Measurements from ENCODE around the gene COL7A1. TPM values are rescaled to one million over a fixed set of nuclear protein-coding genes. Genes with fewer than 3 reads are reported as not detected.

Gene COL7A1
- total RNA-seq, 4 donors from 2014 or later: 4.8 to 19.1 (median 12.9) TPM

DNA sequence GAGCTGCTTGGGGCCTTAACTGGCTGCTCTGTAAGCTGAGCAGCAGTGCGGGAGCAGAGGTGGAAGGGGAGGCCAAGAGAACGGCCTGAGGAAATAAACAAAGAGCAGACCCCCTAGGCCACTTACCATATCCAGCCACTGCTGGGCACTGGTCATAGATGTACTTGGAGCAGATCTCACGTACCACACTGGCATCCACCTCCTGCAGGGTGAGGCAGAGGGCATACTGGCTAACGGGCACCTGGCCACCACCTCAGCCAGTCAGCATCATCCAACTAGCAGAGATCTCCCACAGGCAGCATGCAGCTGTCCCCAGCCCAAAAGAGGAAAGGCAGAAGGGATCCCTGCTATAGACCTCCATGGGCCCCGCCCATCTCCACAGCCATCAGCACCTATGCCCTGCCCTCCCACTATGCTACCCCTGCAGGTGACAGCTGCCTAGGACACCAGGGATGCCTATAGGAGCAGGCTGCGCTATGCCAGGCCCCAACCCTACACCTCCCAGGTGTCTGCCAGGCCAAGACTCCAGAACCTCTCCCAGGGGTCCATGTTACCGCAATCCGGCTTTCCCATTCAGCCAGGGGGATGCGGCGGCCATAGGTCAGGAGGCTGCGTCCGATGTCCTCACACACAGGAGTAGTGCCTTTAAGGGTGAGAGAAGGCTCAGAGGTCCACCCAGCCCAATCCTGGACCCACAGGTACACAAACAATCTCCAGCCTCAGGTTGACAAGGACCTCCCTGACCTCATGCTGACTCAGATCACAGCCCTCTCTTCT, 4.6 kb upstream of the COL7A1 start:
- Histone ChIP-seq H3K36me3 (peaks cover 0 to 53% (median 31%) of the 10 kb centered on the region in 4 donors), H3K4me1 (peaks cover 9 to 34% (median 20%) of the 10 kb centered on the region in 4 donors), H3K4me3 (no peak overlapping the region), H3K27ac (peak overlapping the region; percentile 71 to 78 (median 73)), H3K9me3 (no peaks in the 10 kb centered on the region), H3K27me3 (peaks cover 6% of the 10 kb centered on the region)
- TF ChIP-seq EP300 (IDR thresholded peaks at IDR 0.05; ENCODE audit: low read depth) (no peak), POLR2AphosphoS5 (IDR thresholded peaks at IDR 0.05) (no peak), POLR2A (IDR thresholded peaks at IDR 0.05) (no peak)
- TF ChIP-seq, protein P1, sequence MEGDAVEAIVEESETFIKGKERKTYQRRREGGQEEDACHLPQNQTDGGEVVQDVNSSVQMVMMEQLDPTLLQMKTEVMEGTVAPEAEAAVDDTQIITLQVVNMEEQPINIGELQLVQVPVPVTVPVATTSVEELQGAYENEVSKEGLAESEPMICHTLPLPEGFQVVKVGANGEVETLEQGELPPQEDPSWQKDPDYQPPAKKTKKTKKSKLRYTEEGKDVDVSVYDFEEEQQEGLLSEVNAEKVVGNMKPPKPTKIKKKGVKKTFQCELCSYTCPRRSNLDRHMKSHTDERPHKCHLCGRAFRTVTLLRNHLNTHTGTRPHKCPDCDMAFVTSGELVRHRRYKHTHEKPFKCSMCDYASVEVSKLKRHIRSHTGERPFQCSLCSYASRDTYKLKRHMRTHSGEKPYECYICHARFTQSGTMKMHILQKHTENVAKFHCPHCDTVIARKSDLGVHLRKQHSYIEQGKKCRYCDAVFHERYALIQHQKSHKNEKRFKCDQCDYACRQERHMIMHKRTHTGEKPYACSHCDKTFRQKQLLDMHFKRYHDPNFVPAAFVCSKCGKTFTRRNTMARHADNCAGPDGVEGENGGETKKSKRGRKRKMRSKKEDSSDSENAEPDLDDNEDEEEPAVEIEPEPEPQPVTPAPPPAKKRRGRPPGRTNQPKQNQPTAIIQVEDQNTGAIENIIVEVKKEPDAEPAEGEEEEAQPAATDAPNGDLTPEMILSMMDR (IDR thresholded peaks at IDR 0.05): no peak
- DNase-seq: no peak
- intact Hi-C loops (cut with DNase I; ENCODE audit: low total_unique reads) (no loop called here), in situ Hi-C loops (cut with MboI; ENCODE audit: low pct_ligation_motif_present in 1 of 4, low pct_unique_long_range_greater_than_20kb in 1 of 4, low sequenced_read_pairs in 3 of 4) (no loop called here)
- 92% methylated on average over 12 of the region's 12 CpGs; no CpG with 5 or more reads in 1 of the 2 donors for WGBS, 2 donors (ENCODE audit: low coverage in 1 of 2)

- peaks cover 12% of the 10 kb centered on the region for H3K27me3 ChIP-seq
- intact Hi-C loops (cut with DNase I; ENCODE audit: low total_unique reads) (no loop called here), in situ Hi-C loops (cut with MboI; ENCODE audit: low pct_ligation_motif_present in 1 of 4, low pct_unique_long_range_greater_than_20kb in 1 of 4, low sequenced_read_pairs in 3 of 4) (no loop called here)
- TF ChIP-seq POLR2A (IDR thresholded peaks at IDR 0.05) (no peak), EP300 (IDR thresholded peaks at IDR 0.05; ENCODE audit: low read depth) (no peak)
- H3K4me3 ChIP-seq: no peak overlapping the region
- H3K9me3 ChIP-seq: no peaks in the 10 kb centered on the region
- 72% methylated on average over 10 of the region's 11 CpGs; no CpG with 5 or more reads in 1 of the 2 donors for WGBS, 2 donors (ENCODE audit: low coverage in 1 of 2)
- DNase-seq: no peak
- H3K27ac ChIP-seq: peak overlapping the region; percentile 71 to 78 (median 73)
- peaks cover 0 to 46% (median 27%) of the 10 kb centered on the region in 4 donors for H3K36me3 ChIP-seq
- H3K4me1 ChIP-seq: peaks cover 9 to 40% (median 24%) of the 10 kb centered on the region in 4 donors
These were observed 4.0 kb upstream of the COL7A1 start for GRCh38 chr3:48599077-48599501.

DNA sequence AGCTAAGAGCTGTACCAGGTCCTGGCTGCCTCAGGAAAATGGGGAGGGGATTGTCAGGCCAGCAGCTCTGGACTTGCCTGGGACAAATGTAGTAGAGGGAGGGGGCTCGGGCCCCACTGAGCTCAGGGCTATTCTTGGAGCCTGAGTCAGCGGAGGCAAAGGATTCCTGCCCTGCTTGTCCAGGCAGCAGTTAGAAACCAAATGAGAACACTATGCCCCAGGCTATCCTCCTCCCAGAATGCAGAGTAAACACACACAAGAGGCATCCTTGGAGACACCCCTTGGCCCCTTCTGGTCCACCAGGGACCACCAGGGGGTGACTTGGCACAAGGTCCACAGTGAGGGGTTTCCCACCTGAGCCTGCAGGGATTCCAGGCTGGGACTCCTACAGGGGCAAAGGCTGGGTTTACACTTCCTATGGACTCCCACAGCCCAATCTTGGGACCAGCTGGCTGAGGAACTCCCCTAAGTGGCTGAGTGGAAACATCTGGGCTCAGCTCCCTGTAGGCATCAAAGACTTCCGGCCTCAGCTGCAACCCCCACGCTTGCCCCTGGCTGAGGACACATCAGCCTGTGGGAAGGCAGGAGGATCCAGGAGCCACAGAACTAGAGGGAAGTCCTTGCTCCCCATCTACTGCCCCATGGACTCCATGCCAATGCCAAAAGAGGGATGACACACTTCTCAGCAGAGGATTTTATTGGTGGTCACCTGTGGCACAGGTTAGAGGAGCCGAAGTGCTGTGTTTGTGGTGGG, 3.4 kb upstream of the COL7A1 start:
- in situ Hi-C loops (cut with MboI; ENCODE audit: low pct_ligation_motif_present in 1 of 4, low pct_unique_long_range_greater_than_20kb in 1 of 4, low sequenced_read_pairs in 3 of 4): no loop called here
- DNase-seq: peak; percentile 41
- Histone ChIP-seq H3K4me3 (no peak overlapping the region), H3K36me3 (peaks cover 0 to 41% (median 21%) of the 10 kb centered on the region in 4 donors), H3K9me3 (no peaks in the 10 kb centered on the region), H3K27ac (peak overlapping the region; percentile 71 to 78 (median 73)), H3K27me3 (peaks cover 15% of the 10 kb centered on the region), H3K4me1 (peaks cover 9 to 41% (median 24%) of the 10 kb centered on the region in 4 donors)
- TF ChIP-seq, protein P1 (IDR thresholded peaks at IDR 0.05): no peak
- TF ChIP-seq EP300 (IDR thresholded peaks at IDR 0.05; ENCODE audit: low read depth) (no peak), POLR2AphosphoS5 (IDR thresholded peaks at IDR 0.05) (peak in 2 of 3 donors; percentile 46 to 47)
- intact Hi-C loops (cut with DNase I; ENCODE audit: low total_unique reads): no loop called here
- WGBS, 2 donors (ENCODE audit: low coverage in 1 of 2): 50% methylated on average over 5 of the region's 5 CpGs; no CpG with 5 or more reads in 1 of the 2 donors

GRCh38 chr3:48597408-48597800, 2.3 kb upstream of the COL7A1 start:
- no peak overlapping the region for H3K4me3 ChIP-seq
- no peak for DNase-seq
- in situ Hi-C loops (cut with MboI; ENCODE audit: low pct_ligation_motif_present in 1 of 4, low pct_unique_long_range_greater_than_20kb in 1 of 4, low sequenced_read_pairs in 3 of 4) (no loop called here), intact Hi-C loops (cut with DNase I; ENCODE audit: low total_unique reads) (no loop called here)
- peak overlapping the region; percentile 71 to 78 (median 73) for H3K27ac ChIP-seq
- H3K4me1 ChIP-seq: peaks cover 9 to 41% (median 24%) of the 10 kb centered on the region in 4 donors
- H3K9me3 ChIP-seq: no peaks in the 10 kb centered on the region
- 81% methylated on average over 6 of the region's 6 CpGs; no CpG with 5 or more reads in 1 of the 2 donors for WGBS, 2 donors (ENCODE audit: low coverage in 1 of 2)
- peaks cover 0 to 30% (median 21%) of the 10 kb centered on the region in 4 donors for H3K36me3 ChIP-seq
- peaks cover 15% of the 10 kb centered on the region for H3K27me3 ChIP-seq
- TF ChIP-seq, protein P1 (IDR thresholded peaks at IDR 0.05): no peak
- TF ChIP-seq POLR2A (IDR thresholded peaks at IDR 0.05) (no peak), POLR2AphosphoS5 (IDR thresholded peaks at IDR 0.05) (no peak), EP300 (IDR thresholded peaks at IDR 0.05; ENCODE audit: low read depth) (no peak)
